Keratinocyte (primary cell): ENCODE data around the gene LSM12.

Experiments used
- CTCF ChIP-seq, 3 experiments: IDR thresholded peaks in 1 of 3; conservative IDR thresholded peaks in 1 of 3; optimal IDR thresholded peaks in 1 of 3; 2 replicates in 2 of 3; 3 replicates in 1 of 3; pipeline versions ENCODE3 to v1.5.1; 2011; ENCODE audit warnings: low read length in 3 of 3, mild to moderate bottlenecking in 3 of 3, moderate library complexity in 2 of 3, control low read depth in 1 of 3, inconsistent platforms in 1 of 3; ENCODE audit not compliant: insufficient read depth in 2 of 3; ENCODE audit errors: extremely low read depth in 1 of 3
- EZH2 ChIP-seq: IDR thresholded peaks from one replicate; pipeline ENCODE4 v1.6.1; 2012; ENCODE audit warnings: inconsistent platforms, mild to moderate bottlenecking, low read length, moderate library complexity

DNA sequence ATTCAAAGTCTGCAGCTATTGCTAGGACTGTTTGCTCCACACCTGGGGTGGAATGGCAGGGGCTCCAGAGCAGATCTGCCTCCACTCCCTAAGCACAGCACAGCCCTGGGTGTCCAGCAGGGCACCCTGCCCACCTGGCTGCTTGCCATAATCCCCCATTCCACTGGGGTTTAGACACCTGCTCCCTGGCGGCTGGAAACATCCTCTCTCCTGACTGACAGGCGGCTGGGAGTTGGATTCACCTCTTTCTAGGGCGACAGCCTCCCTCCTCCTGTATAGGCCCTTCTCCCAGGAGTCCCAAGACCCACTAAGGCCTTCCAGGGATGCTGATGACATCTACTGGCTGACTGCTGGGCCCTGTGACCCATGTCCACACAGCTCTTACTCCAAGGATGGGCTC, 39.0 kb upstream of the LSM12 start:
- no peak for TF ChIP-seq CTCF (optimal IDR thresholded peaks at IDR 0.05 in 1 of 3, IDR thresholded peaks at IDR 0.05 in 1 of 3, conservative IDR thresholded peaks at IDR 0.05 in 1 of 3; ENCODE audit: extremely low read depth in 1 of 3, insufficient read depth in 2 of 3, low read length in 3 of 3)
- TF ChIP-seq EZH2: no peak
